Frontal cortex (tissue), 4 donors: ENCODE measurements around the gene CHI3L2. TPM values are rescaled to one million over a fixed set of nuclear protein-coding genes. Genes with fewer than 3 reads are reported as not detected.

Experiments
- DNase-seq, 2 donors: peaks; one replicate each; pipeline ENCODE4 v3.0.0; 2012; ENCODE audit warnings: low spot score in 2 of 2
- FAIRE-seq: peaks from 2 replicates; lab custom pipeline; 2012; peaks lifted over from hg19 to GRCh38; lab: Jason Lieb, UNC
- small RNA-seq: library from RNA; depleted of rRNA; stranded (forward); fragments of <200 nt; gene quantifications from one replicate; pipeline ENCODE3, GENCODE V24; 2014
- total RNA-seq: library from RNA; depleted of rRNA; stranded (reverse); fragments of >200 nt; gene quantifications from one replicate; pipeline ENCODE4 v1.2.3, GENCODE V29; 2014
- donor health status: control.
- donor health status: control.
- donor health status: control.

Gene CHI3L2
- total RNA-seq, 1 donor from 2014 or later = 0.41 TPM

GRCh38 chr1:111283838-111284237 lies 56.3 kb downstream of the CHI3L2 start:
- FAIRE-seq (no peak), DNase-seq (no peak)

- DNase-seq (no peak), FAIRE-seq (no peak)
Measured at GRCh38 chr1:111285879-111286278, 58.4 kb downstream of the CHI3L2 start.

DNA sequence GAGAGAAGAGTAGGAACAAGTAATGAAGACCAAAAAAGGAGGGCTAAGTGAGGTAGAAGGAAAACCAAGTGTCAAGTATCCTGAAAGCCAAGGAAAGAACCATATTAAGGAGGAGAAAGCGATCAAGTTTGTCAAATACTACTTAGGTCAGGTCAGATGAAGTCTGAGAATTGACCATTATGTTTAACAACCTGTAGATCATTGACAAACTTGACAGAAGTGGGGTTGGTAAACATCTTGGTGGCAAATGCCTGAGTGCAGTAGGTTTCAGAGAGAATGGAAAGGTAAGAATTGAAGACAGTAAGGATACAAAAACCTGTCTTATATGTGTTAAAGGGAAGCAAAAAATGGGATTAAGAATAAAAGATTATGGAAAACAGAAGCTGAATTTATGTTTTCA lies 59.4 kb downstream of the CHI3L2 start:
- FAIRE-seq (no peak), DNase-seq (no peak)

DNA sequence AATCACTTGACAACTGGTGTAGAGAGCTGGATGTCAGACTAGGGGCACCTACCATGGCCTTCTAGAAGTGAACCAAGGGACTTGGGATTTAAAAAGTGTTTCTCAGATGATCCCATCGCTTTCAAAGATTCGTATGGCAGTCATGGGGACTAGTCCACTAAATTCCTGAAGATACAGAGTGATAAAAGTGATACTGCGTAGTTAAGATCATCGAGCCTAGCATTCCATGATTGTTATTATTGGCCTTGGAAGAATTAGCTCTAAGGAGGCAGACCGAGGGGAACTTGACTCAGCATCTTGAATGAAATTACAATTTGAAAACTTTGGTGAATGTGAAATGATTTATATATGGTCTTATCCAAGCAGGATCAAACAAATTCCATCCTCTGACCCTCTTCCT lies 61.9 kb downstream of the CHI3L2 start:
- DNase-seq (no peak), FAIRE-seq (no peak)

GRCh38 chr1:111290104-111290503 lies 62.6 kb downstream of the CHI3L2 start:
- no peak for FAIRE-seq
- no peak for DNase-seq

DNA sequence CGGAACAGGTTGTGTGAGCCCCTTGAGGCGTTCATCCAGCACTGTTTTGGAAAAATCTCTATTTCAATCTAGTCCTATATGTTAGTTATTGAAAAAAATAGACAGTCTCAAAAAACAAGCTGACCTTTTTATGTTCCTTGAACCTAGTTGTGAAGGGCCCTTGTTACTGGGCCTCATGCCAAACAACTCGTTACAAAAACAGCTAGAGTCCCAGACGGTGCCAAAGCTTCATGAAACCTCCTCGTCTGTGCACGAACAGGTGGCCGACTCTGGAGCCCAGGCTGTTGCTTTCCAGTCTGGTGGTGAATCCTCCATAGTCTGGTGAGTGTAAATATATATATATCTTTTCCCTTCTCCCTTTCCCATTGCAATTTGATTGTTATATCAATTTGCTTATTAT lies 63.1 kb downstream of the CHI3L2 start, which contains the start of gene CHIA:
Gene CHIA (plus strand): TSS at position 222 of the 400 bp plus-strand sequence. CDS start 19,617 bp downstream, outside the sequence.
- FAIRE-seq (no peak), DNase-seq (no peak)

Small RNA genes lying within 50 kb of the gene (small RNA-seq; reads per million reads assigned to genes)
- not detected for gene AL355816.1

Other genes starting within 250 kb of the CHI3L2 start
- 42.0 TPM for gene DRAM2, start 87.6 kb upstream of the CHI3L2 start, total RNA-seq
- gene CEPT1, start 87.5 kb upstream of the CHI3L2 start, total RNA-seq = 47.7 TPM
- 1.2 TPM for gene DENND2D, start 27.1 kb upstream of the CHI3L2 start, total RNA-seq
- not detected for gene CHIA, start 63.1 kb downstream of the CHI3L2 start, total RNA-seq
- 0.41 TPM for gene OVGP1, start 200.0 kb downstream of the CHI3L2 start, total RNA-seq
- gene WDR77, start 221.5 kb downstream of the CHI3L2 start, total RNA-seq = 20.8 TPM
- 254 TPM for gene ATP5PB, start 221.8 kb downstream of the CHI3L2 start, total RNA-seq
- 0.41 TPM for gene C1orf162, start 246.3 kb downstream of the CHI3L2 start, total RNA-seq